T-helper 9 cell (primary cell): ENCODE measurements around the gene TUSC2.
"Not testable (repeated sequence)": the region's sequence is repeated elsewhere in the genome, so short reads cannot be mapped to it uniquely, and the experiment has no call there.

Experiments used
- DNase-seq: peaks from one replicate; pipeline ENCODE4 v3.0.0-alpha.2; 2020

Gene TUSC2

DNA sequence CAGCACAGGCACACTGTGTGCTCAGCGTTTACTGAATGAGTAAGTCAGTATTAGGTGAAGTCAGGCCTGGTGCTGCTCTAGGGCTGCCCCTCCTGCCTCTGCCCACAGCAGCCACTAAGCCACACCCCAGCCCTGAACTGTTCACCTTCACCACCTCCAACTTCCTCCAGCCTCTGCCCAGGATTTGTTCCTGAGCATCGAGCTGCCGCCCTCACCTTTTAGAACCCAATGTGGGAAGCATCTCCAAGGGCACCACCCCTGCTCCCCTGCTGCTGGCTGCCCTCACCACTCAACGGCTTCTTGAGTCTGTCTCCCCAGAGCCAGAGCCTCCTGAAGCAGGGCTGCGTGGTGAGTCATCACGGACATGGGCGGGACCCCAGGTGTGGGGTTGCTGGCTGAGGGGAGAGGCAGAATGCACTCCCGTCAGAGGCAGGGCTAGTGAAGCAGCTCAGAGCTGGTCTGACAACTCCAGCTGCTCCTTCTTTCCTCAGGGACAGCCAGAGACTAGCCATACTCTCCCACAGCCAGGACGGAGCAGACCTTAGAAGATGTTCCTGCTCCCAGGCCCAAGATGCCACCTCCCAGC, 11.3 kb downstream of the TUSC2 start:
- peak; percentile 73 for DNase-seq

- DNase-seq = no peak
Measured at GRCh38 chr3:50314816-50315215, 13.2 kb downstream of the TUSC2 start.

DNA sequence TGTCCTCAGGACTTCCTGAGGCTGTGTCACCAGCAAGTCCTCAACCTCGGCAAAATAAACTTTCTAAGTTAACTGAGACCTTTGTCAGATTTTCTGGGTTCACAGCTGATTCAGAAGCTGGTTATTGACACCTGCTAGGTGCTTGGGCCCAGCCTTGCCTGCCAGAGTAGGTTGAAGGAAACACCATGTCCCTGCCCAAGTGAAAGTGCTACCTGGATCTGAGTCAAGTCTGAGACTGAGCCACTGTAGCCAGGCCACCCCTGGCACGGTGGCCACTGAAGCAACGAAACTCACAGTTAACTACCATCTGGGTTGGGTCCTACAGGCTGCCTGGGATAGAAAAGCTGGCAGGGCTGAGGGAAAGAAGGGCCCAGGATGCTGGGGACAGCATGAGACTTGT, 13.7 kb downstream of the TUSC2 start:
- no peak for DNase-seq

- not testable (repeated sequence) for DNase-seq
Measured at GRCh38 chr3:50312041-50312440, 16.0 kb downstream of the TUSC2 start.

GRCh38 chr3:50304601-50305000, 23.4 kb downstream of the TUSC2 start:
- DNase-seq = no peak

DNA sequence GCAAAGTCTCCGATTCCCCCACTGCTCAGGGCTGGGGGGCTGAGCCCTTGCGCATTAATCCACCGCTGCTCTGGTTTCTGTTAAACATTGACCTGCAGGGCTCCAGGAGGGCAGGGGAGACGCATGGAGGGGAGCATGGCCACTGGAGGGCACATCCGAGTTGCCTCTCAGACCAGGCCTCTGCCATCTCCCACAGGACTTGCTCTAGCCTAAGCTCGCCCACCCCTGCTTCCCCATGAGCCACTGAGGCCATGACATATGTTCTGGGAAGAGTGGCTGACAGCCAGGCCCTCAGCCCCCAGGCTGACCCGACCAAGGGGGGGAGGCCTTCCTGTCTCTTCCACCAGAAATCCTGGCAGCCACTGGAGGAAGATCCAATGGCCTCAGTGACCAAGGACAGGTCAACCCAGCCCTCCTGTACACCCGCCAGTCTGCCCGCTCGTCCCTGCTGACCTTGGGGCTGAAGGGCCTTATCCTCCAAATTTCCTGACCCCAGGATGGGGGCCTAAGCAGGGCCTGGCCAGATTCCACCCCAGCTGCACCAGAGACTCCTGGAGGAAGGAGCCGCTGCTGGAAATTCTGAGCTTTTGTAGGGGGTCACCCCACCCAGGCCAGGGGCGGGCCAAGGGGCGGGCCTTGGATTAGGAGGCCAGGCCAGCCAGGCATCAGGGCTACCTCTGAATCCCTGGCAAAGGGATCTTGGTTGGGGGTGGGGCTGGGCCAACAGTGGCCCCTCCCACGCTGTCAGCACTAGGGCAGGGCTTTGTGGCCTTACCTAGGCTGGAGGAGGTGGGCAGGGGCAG, 24.8 kb downstream of the TUSC2 start, which contains the start of gene HYAL1:
Gene HYAL1, minus strand, starts transcription at position 562 of the 803 bp plus-strand sequence. CDS start 618 bp downstream, outside the sequence.
- no peak for DNase-seq

GRCh38 chr3:50302095-50303012, 25.7 kb downstream of the TUSC2 start:
- DNase-seq = no peak

- no peak for DNase-seq
Measured at GRCh38 chr3:50300681-50301254, 27.3 kb downstream of the TUSC2 start.

DNA sequence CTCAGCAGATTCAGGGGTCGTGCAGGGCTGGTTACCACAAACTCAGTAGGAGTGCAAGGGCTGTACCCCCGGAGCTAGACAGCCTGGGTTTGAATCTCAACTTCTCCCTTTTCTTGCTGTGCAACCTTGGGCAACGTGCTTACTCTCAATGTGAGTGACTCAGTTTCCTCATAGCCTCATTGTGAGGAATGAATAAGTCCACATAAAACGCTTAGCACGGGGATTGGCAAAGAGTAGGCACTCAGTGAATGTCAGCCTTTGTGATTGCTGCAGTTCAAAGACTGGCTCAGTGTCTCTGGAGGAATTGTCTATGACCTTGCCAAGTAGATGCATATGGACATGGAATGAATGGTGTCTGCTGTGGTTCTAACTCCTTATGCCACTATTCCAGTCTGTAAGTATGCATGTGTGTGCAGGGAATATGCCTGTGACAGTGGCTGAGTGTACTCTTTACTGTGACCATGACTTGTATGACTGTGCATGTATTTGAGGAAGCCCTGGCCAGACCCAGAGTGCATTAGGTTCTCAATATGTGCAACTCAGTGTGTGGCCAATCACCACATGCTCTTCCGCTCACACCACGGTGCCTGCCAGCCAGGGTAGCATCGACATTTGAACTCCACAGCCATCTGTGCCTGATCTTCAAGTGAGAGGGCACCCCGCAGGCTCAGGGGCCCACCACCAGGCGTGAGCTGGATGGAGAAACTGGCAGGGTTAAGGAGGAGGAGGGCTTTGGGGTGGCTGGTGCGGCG, 27.9 kb downstream of the TUSC2 start:
- no peak for DNase-seq

DNA sequence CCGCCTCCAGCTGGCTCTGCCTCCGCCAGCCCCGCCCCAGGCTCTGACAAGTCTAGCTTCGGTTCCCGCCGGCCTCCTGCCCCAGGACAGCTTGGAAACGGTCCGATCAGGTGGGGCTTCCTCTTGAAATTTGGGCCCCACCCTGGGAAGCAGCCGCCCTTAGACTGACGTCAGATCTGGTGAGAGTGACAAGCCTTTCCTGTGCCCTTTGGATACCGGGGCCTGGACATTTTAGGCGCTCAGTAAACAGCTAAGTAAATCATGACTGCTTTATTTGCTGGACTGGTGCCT, 28.4 kb downstream of the TUSC2 start:
- DNase-seq = no peak

- peak; percentile 99 for DNase-seq
Measured at GRCh38 chr3:50298836-50299637, 29.0 kb downstream of the TUSC2 start, which contains the start of the genes HYAL3 and NAA80. Gene HYAL3 (minus strand): TSS chr3:50299405. CDS start chr3:50295602, 3,803 bp downstream. Gene NAA80 (minus strand): TSS chr3:50299405. CDS start chr3:50297463, 1,942 bp downstream.

DNA sequence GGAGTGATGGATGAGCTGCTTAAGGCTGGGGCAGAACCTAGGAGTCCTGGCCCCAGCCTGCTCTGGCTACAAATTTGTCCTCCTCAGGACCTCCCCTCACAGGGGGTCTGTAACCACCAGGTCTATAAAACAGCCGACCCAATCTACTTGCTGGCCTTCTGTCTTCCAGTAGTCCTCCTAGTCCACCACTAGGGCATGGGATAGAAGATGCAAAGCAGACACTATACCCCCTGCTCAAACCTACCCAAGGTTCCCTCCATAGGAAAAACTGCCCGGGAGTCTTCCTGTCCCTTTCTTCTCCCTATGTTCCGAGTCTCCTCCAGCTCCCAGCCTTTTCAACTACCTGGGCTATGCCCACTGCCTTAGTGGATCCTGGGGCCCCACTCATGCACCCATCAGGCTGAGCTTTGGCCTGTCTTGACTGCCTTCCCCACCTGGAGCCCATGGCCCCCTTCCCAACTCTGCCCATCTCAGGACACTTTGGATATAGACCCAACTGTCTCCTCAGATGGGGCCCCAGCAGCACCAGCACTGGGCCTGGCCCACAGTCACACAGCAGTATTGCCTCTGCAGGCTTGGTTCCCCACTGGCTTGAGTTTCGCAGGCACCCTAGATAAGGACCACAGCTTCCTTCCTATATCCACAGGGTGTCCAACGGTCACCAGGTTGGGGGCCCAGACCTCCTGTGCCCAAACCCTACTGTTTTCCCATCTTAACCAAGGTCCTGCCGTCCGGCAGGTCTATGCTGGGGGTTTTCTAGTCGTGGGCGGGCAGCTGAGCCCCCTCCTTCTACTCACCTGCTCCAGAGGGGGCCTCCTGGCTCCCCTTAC, 29.9 kb downstream of the TUSC2 start:
- no peak for DNase-seq

DNA sequence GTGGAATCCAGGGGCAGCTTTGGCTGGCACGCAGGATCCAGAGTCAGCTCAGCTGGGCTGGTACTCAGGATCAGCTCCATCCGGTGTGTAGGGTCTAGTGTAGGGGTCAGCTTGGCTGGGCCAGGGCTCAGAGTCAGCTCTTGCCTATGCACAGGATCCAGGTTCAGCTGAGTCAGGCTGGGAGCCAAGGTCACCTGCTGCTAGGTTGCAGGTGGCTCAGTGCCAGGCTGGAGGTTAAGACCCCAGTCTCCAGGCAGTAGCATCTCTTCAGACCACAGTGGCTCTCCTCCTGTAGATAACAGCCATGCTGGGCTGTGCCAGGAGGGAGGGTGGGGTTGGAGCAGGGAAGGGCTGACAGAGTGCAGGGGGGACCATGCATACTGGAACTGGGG, 30.6 kb downstream of the TUSC2 start:
- no peak for DNase-seq

GRCh38 chr3:50296721-50297383, 31.2 kb downstream of the TUSC2 start:
- DNase-seq = no peak

GRCh38 chr3:50295553-50296431, 32.2 kb downstream of the TUSC2 start:
- DNase-seq = no peak

- no peak for DNase-seq
Measured at GRCh38 chr3:50294492-50295403, 33.3 kb downstream of the TUSC2 start.

DNA sequence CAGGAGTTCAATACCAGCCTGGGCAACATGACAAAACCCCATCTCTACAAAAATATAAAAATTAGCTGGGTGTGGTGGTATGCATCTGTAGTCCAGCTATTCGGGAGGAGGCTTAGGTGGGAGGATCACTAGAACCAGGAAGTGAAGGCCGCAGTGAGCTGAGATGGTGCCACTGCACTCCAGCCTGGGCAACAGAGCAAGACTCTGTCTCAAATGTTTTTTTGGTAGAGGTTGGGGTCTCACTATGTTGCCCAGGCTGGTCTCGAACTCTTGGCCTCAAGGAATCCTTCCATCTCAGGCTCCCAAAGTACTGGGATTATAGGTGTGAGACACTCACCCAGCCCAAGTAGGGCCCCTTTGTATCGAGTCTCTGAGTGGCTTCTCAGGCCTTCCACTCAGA, 33.9 kb downstream of the TUSC2 start:
- no peak for DNase-seq
